Measurements from ENCODE around the gene GIGYF2. TPM values are rescaled to one million over a fixed set of nuclear protein-coding genes. Genes with fewer than 3 reads are reported as not detected.

Gene GIGYF2
- 10 to 100 TPM; 44.1 to 53.7 (median 47.4) TPM for total RNA-seq

- DNase-seq (peak; percentile 93), ATAC-seq (peak; percentile 90 to 93)
- peaks cover 32% of the 10 kb centered on the region for H3K4me1 Mint-ChIP-seq (ENCODE audit: low read depth)
- no peaks in the 10 kb centered on the region for H3K27me3 Mint-ChIP-seq (ENCODE audit: low read depth)
- peaks cover 7% of the 10 kb centered on the region for H3K9me3 Mint-ChIP-seq
- H3K36me3 Mint-ChIP-seq (ENCODE audit: insufficient read depth), result peaks cover 18% of the 10 kb centered on the region
- H3K4me3 Mint-ChIP-seq, result peak within 1 kb of the TSS; percentile 91
Observed at GRCh38 chr2:232697059-232697806, at the start of gene GIGYF2. Gene GIGYF2 (plus strand): TSS chr2:232697331. CDS start chr2:232735198, 37,867 bp downstream.

GRCh38 chr2:232649033-232649432, 48.1 kb upstream of the GIGYF2 start:
- Mint-ChIP-seq H3K9me3 (no peaks in the 10 kb centered on the region), H3K27me3 (ENCODE audit: low read depth) (peaks cover 10% of the 10 kb centered on the region), H3K36me3 (ENCODE audit: insufficient read depth) (no peaks in the 10 kb centered on the region), H3K4me1 (ENCODE audit: low read depth) (no peaks in the 10 kb centered on the region), H3K4me3 (no peak overlapping the region)
- no peak for DNase-seq
- ATAC-seq, result no peak

- H3K27me3 Mint-ChIP-seq (ENCODE audit: low read depth), result peaks cover 3% of the 10 kb centered on the region
- H3K4me1 Mint-ChIP-seq (ENCODE audit: low read depth), result no peaks in the 10 kb centered on the region
- DNase-seq (no peak), ATAC-seq (no peak)
- no peaks in the 10 kb centered on the region for H3K9me3 Mint-ChIP-seq
- no peaks in the 10 kb centered on the region for H3K36me3 Mint-ChIP-seq (ENCODE audit: insufficient read depth)
- H3K4me3 Mint-ChIP-seq, result no peak overlapping the region
Observed at GRCh38 chr2:232652505-232652851, 44.7 kb upstream of the GIGYF2 start.

GRCh38 chr2:232653441-232653840, 43.7 kb upstream of the GIGYF2 start:
- H3K36me3 Mint-ChIP-seq (ENCODE audit: insufficient read depth), result no peaks in the 10 kb centered on the region
- H3K27me3 Mint-ChIP-seq (ENCODE audit: low read depth), result no peaks in the 10 kb centered on the region
- H3K4me3 Mint-ChIP-seq, result no peak overlapping the region
- ATAC-seq (no peak), DNase-seq (no peak)
- H3K4me1 Mint-ChIP-seq (ENCODE audit: low read depth), result no peaks in the 10 kb centered on the region
- no peaks in the 10 kb centered on the region for H3K9me3 Mint-ChIP-seq

GRCh38 chr2:232655392-232655791, 41.7 kb upstream of the GIGYF2 start:
- H3K36me3 Mint-ChIP-seq (ENCODE audit: insufficient read depth), result no peaks in the 10 kb centered on the region

GRCh38 chr2:232658217-232658785, 38.8 kb upstream of the GIGYF2 start:
- no peak for DNase-seq
- H3K4me1 Mint-ChIP-seq (ENCODE audit: low read depth), result no peaks in the 10 kb centered on the region
- H3K36me3 Mint-ChIP-seq (ENCODE audit: insufficient read depth), result no peaks in the 10 kb centered on the region
- no peak for ATAC-seq
- no peaks in the 10 kb centered on the region for H3K9me3 Mint-ChIP-seq
- H3K27me3 Mint-ChIP-seq (ENCODE audit: low read depth), result no peaks in the 10 kb centered on the region
- no peak overlapping the region for H3K4me3 Mint-ChIP-seq

More at GRCh38 chr2:232655392-232655791, 41.7 kb upstream of the GIGYF2 start:
- H3K4me1 Mint-ChIP-seq (ENCODE audit: low read depth), result no peaks in the 10 kb centered on the region
- H3K9me3 Mint-ChIP-seq, result no peaks in the 10 kb centered on the region
- no peak overlapping the region for H3K4me3 Mint-ChIP-seq
- ATAC-seq (no peak), DNase-seq (no peak)
- no peaks in the 10 kb centered on the region for H3K27me3 Mint-ChIP-seq (ENCODE audit: low read depth)

GRCh38 chr2:232659359-232659758, 37.8 kb upstream of the GIGYF2 start:
- Mint-ChIP-seq H3K27me3 (ENCODE audit: low read depth) (no peaks in the 10 kb centered on the region), H3K36me3 (ENCODE audit: insufficient read depth) (no peaks in the 10 kb centered on the region), H3K4me1 (ENCODE audit: low read depth) (no peaks in the 10 kb centered on the region), H3K9me3 (no peaks in the 10 kb centered on the region), H3K4me3 (no peak overlapping the region)
- ATAC-seq (no peak), DNase-seq (no peak)

GRCh38 chr2:232662486-232663260, 34.5 kb upstream of the GIGYF2 start:
- Mint-ChIP-seq H3K9me3 (no peaks in the 10 kb centered on the region), H3K27me3 (ENCODE audit: low read depth) (no peaks in the 10 kb centered on the region)
- ATAC-seq, result no peak

GRCh38 chr2:232666051-232666805, 30.9 kb upstream of the GIGYF2 start:
- no peaks in the 10 kb centered on the region for H3K4me1 Mint-ChIP-seq (ENCODE audit: low read depth)
- H3K4me3 Mint-ChIP-seq, result no peak overlapping the region
- H3K36me3 Mint-ChIP-seq (ENCODE audit: insufficient read depth), result no peaks in the 10 kb centered on the region
- ATAC-seq (no peak), DNase-seq (no peak)
- H3K9me3 Mint-ChIP-seq, result no peaks in the 10 kb centered on the region
- peaks cover 6% of the 10 kb centered on the region for H3K27me3 Mint-ChIP-seq (ENCODE audit: low read depth)

More at GRCh38 chr2:232662486-232663260, 34.5 kb upstream of the GIGYF2 start:
- no peaks in the 10 kb centered on the region for H3K4me1 Mint-ChIP-seq (ENCODE audit: low read depth)
- no peaks in the 10 kb centered on the region for H3K36me3 Mint-ChIP-seq (ENCODE audit: insufficient read depth)
- DNase-seq, result no peak
- H3K4me3 Mint-ChIP-seq, result no peak overlapping the region

GRCh38 chr2:232667989-232668583, 29.0 kb upstream of the GIGYF2 start:
- H3K36me3 Mint-ChIP-seq (ENCODE audit: insufficient read depth), result no peaks in the 10 kb centered on the region
- H3K4me1 Mint-ChIP-seq (ENCODE audit: low read depth), result no peaks in the 10 kb centered on the region
- no peaks in the 10 kb centered on the region for H3K9me3 Mint-ChIP-seq
- DNase-seq, result no peak
- H3K27me3 Mint-ChIP-seq (ENCODE audit: low read depth), result peaks cover 6% of the 10 kb centered on the region
- no peak overlapping the region for H3K4me3 Mint-ChIP-seq
- no peak for ATAC-seq

- ATAC-seq (no peak), DNase-seq (no peak)
- Mint-ChIP-seq H3K9me3 (no peaks in the 10 kb centered on the region), H3K4me3 (no peak overlapping the region), H3K4me1 (ENCODE audit: low read depth) (no peaks in the 10 kb centered on the region), H3K36me3 (ENCODE audit: insufficient read depth) (no peaks in the 10 kb centered on the region), H3K27me3 (ENCODE audit: low read depth) (peaks cover 6% of the 10 kb centered on the region)
Observed at GRCh38 chr2:232668805-232669444, 28.2 kb upstream of the GIGYF2 start.

GRCh38 chr2:232672588-232672987, 24.5 kb upstream of the GIGYF2 start:
- no peak for DNase-seq
- H3K4me1 Mint-ChIP-seq (ENCODE audit: low read depth), result no peaks in the 10 kb centered on the region
- H3K27me3 Mint-ChIP-seq (ENCODE audit: low read depth), result peaks cover 6% of the 10 kb centered on the region
- no peak for ATAC-seq
- no peaks in the 10 kb centered on the region for H3K36me3 Mint-ChIP-seq (ENCODE audit: insufficient read depth)
- no peak overlapping the region for H3K4me3 Mint-ChIP-seq
- no peaks in the 10 kb centered on the region for H3K9me3 Mint-ChIP-seq

- Mint-ChIP-seq H3K4me1 (ENCODE audit: low read depth) (no peaks in the 10 kb centered on the region), H3K27me3 (ENCODE audit: low read depth) (peaks cover 5% of the 10 kb centered on the region), H3K36me3 (ENCODE audit: insufficient read depth) (no peaks in the 10 kb centered on the region), H3K4me3 (no peak overlapping the region), H3K9me3 (no peaks in the 10 kb centered on the region)
- DNase-seq (no peak), ATAC-seq (no peak)
Observed at GRCh38 chr2:232674491-232674890, 22.6 kb upstream of the GIGYF2 start.
